HFFc6 (cell line): Measurements from ENCODE around the gene ZNF512B. TPM values are rescaled to one million over a fixed set of nuclear protein-coding genes. Genes with fewer than 3 reads are reported as not detected.
"Not testable (repeated sequence)": the region's sequence is repeated elsewhere in the genome, so short reads cannot be mapped to it uniquely, and the experiment has no call there.

Experiments
- DNase-seq: peaks from one replicate; pipeline ENCODE4 v3.0.0-alpha.2; 2018
- H3K27ac Mint-ChIP-seq: 2 replicates; pipeline ENCODE4 v1.8.0; 2020; ENCODE audit warnings: mild to moderate bottlenecking, mixed read lengths
- H3K27me3 Mint-ChIP-seq: 2 replicates; pipeline ENCODE4 v1.8.0; 2021; ENCODE audit warnings: mild to moderate bottlenecking, moderate library complexity, mixed read lengths; ENCODE audit not compliant: insufficient read depth
- H3K36me3 Mint-ChIP-seq: 2 replicates; pipeline ENCODE4 v1.8.0; 2021; ENCODE audit warnings: low read depth, mixed read lengths
- H3K4me1 Mint-ChIP-seq: 2 replicates; pipeline ENCODE4 v1.8.0; 2020; ENCODE audit warnings: low read depth, mixed read lengths
- H3K4me3 Mint-ChIP-seq: 2 replicates; pipeline ENCODE4 v1.8.0; 2020; ENCODE audit warnings: mild to moderate bottlenecking, moderate library complexity, mixed read lengths
- H3K9me3 Mint-ChIP-seq: 2 replicates; pipeline ENCODE4 v1.8.0; 2020; ENCODE audit warnings: mild to moderate bottlenecking, mixed read lengths
- total RNA-seq, 6 experiments: library from RNA; stranded (reverse); fragmentation: NEBNext Ultra II Directional; extraction: Animal tissue kit (Norgen Biotek cat#: 25700); gene quantifications; 2 replicates in 1 of 6; 3 replicates in 5 of 6; pipeline ENCODE4 v1.2.3, GENCODE V29; 2021
- TF ChIP-seq, protein P1 (sequence below): fragments of 200-600 bp; sonication (generic); IDR thresholded peaks from 2 replicates; pipeline ENCODE4 v1.5.0; 2021; ENCODE audit warnings: antibody characterized with exemption, mild to moderate bottlenecking

Gene ZNF512B
- total RNA-seq, 6 experiments from 2014 or later = 20.7 to 26.1 (median 21.4) TPM

DNA sequence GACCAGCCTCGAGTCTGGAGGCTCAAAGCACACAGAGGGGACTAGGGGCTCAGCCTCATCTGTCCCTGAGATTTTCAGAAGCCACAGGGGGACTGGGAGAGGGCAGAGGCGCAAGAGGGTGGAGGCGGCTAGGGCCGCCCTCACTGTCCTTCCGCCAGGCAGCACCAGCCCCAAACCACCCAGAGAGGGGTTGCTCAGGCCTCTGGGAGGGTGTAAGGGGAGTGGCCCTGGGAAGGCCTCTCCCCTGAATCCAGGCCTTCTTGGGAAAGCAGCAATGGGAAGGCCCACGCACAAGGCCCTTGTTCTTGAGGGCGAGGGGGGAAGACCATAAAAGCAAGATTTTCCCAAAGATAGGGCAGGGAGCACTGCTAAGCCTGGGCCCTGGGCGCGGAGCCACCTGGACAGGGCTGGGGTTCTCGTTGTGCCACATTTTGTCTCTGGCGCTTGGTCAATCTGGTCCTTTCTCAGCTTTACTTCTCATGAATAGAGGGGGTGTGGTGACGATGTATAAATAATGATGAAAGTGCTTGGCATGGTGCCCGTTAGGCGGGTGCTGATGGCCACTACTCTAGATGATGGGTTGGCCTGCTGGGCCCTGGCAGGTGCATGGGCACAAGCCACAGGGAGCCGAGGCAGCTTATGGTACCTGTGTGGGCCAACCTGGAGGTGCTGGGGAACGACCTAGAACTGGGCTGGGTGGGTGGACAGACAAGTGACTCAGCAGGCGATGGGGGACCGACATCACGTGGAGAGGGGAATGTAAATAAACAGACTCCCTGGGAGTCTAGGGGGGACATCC is 4.9 kb upstream of the ZNF512B start:
- H3K4me3 Mint-ChIP-seq = no peak overlapping the region
- no peak overlapping the region for H3K27ac Mint-ChIP-seq
- TF ChIP-seq, protein P1, sequence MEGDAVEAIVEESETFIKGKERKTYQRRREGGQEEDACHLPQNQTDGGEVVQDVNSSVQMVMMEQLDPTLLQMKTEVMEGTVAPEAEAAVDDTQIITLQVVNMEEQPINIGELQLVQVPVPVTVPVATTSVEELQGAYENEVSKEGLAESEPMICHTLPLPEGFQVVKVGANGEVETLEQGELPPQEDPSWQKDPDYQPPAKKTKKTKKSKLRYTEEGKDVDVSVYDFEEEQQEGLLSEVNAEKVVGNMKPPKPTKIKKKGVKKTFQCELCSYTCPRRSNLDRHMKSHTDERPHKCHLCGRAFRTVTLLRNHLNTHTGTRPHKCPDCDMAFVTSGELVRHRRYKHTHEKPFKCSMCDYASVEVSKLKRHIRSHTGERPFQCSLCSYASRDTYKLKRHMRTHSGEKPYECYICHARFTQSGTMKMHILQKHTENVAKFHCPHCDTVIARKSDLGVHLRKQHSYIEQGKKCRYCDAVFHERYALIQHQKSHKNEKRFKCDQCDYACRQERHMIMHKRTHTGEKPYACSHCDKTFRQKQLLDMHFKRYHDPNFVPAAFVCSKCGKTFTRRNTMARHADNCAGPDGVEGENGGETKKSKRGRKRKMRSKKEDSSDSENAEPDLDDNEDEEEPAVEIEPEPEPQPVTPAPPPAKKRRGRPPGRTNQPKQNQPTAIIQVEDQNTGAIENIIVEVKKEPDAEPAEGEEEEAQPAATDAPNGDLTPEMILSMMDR = no peak
- no peaks in the 10 kb centered on the region for H3K9me3 Mint-ChIP-seq
- H3K36me3 Mint-ChIP-seq = no peaks in the 10 kb centered on the region
- no peaks in the 10 kb centered on the region; the same call in none of the 2 replicates for H3K27me3 Mint-ChIP-seq
- peaks cover 34% of the 10 kb centered on the region for H3K4me1 Mint-ChIP-seq
- DNase-seq = no peak

DNA sequence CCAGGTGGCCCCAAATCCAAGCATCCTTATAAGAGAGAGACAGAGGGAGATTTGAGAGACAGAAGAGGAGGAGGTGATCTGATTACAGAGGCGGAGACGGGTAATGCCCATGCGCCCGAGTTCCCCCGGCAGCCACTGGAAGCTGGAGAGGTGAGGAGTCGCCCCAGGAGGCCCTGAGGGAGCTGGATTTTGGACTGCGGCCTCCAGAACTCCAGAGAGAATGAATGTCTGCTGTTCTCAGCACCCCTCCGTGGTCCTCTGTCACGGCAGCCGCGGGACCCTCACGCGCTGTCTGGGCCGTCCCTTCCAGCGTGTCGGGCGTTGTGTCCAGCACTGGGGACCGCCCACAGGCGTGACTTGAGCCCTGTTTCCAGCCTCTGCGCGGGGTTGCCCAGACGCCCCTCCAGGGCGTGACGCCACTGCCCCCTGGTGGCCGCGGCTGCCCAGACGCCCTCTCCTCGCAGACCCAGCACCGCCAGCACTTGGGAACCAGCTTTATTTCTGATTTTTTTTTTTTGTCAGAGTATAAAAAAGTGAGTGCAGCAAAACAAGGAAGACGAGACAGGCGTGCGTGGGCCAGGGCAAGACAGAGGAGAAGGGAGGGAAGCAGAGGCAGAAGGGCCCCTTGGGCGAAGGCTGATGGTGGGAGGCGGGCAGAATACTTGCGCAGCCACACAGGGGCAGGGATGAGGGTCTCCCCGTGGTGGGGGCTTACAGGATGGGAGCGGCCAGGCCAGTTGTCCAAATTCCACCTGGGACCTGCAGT is 4.1 kb upstream of the ZNF512B start:
- H3K27me3 Mint-ChIP-seq = no peaks in the 10 kb centered on the region; the same call in none of the 2 replicates
- TF ChIP-seq, protein P1 = peak; percentile 99
- peak; percentile 72 for DNase-seq
- H3K4me3 Mint-ChIP-seq = peak overlapping the region; percentile 65
- H3K27ac Mint-ChIP-seq = peak overlapping the region; percentile 20; the same call in 1 of the 2 replicates
- H3K4me1 Mint-ChIP-seq = peaks cover 36% of the 10 kb centered on the region
- no peaks in the 10 kb centered on the region for H3K36me3 Mint-ChIP-seq
- no peaks in the 10 kb centered on the region for H3K9me3 Mint-ChIP-seq

DNA sequence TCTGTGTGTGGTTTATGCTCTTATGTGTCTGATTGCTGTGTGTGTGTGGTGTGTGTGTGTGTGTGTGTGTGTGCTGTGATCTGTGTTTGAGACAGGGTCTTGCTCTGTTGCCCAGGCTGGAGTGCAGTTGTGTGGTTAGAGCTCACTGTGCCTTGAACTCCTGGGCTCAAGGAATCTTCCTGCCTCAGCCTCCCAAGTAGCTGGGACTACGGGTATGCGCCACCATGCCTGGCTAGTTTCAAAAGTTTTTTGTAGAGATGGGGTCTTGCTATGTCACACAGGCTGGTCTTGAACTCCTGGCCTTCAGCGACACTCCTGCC is 3.4 kb upstream of the ZNF512B start:
- Mint-ChIP-seq H3K4me1 (peaks cover 38% of the 10 kb centered on the region), H3K27ac (no peak overlapping the region; the same call in 1 of the 2 replicates), H3K9me3 (no peaks in the 10 kb centered on the region), H3K4me3 (peak overlapping the region; percentile 65; the same call in 1 of the 2 replicates), H3K27me3 (no peaks in the 10 kb centered on the region; the same call in none of the 2 replicates), H3K36me3 (no peaks in the 10 kb centered on the region)
- TF ChIP-seq, protein P1 = no peak
- no peak for DNase-seq

DNA sequence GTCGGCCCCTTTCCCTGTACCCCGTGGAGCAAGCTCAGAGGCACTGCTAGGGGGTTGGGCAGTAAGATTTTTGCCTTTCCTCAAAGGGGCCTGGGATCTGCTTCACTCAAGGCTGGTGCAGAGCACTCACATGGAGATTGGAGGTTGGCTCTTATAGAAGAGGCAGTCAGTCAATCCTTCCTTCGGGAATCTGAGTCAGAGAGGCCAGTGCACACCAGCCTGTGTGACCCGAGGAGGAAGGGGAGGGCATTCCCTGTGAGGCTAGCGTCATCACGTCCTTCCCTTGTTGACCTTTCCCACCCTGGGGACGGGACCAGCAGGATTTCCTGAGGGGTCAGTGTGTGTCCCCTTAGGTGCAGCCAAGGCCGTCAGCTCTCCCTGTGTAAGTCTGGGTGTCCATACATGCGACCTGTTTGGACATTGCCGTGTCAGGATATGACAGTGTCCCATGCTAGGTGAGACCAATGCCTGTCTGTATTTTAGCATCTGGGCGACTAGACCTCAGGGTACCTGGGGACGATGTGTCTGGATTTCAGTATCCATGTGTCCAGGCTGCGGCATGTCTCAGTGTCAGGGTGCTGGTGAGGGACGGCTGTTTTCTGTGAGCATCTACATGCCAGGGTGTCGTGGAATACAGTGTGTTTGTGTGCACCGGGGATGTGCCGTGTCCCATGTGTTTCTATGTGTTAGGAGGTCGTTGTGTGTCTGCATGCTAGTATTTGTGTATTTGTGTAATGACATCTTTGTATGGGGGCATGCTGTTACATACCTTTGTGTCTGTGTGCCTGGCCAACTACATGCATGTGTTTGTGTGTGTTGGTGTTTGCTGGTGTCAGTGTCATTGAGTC is 2.8 kb upstream of the ZNF512B start:
- peaks cover 33% of the 10 kb centered on the region for H3K4me1 Mint-ChIP-seq
- no peaks in the 10 kb centered on the region; the same call in none of the 2 replicates for H3K27me3 Mint-ChIP-seq
- TF ChIP-seq, protein P1 = no peak
- no peaks in the 10 kb centered on the region for H3K9me3 Mint-ChIP-seq
- no peak overlapping the region for H3K27ac Mint-ChIP-seq
- H3K36me3 Mint-ChIP-seq = no peaks in the 10 kb centered on the region
- no peak overlapping the region for H3K4me3 Mint-ChIP-seq
- no peak for DNase-seq

DNA sequence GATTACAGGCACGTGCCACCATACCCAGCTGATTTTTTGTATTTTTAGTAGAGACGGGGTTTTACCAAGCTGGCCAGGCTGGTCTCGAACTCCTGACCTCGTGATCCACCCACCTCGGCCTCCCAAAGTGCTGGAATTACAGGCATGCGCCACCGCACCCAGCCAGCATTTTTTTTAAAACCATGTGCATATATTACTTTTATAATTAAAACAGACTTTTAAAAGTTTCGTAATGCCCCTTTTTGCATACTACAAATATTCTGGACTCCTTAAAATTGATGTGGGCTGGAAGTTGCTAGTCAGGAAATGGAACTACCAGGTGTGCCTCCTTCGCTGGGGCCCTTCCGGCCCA is 2.2 kb upstream of the ZNF512B start:
- not testable (repeated sequence) for H3K36me3 Mint-ChIP-seq, H3K27me3 Mint-ChIP-seq, H3K4me3 Mint-ChIP-seq

More for the DNA sequence above, 2.2 kb upstream of the ZNF512B start:
- peaks cover 31% of the 10 kb centered on the region for H3K4me1 Mint-ChIP-seq
- not testable (repeated sequence) for H3K27ac Mint-ChIP-seq, H3K9me3 Mint-ChIP-seq, DNase-seq
